Measurements from ENCODE around the gene C6orf132.

C6orf132 gene

DNA sequence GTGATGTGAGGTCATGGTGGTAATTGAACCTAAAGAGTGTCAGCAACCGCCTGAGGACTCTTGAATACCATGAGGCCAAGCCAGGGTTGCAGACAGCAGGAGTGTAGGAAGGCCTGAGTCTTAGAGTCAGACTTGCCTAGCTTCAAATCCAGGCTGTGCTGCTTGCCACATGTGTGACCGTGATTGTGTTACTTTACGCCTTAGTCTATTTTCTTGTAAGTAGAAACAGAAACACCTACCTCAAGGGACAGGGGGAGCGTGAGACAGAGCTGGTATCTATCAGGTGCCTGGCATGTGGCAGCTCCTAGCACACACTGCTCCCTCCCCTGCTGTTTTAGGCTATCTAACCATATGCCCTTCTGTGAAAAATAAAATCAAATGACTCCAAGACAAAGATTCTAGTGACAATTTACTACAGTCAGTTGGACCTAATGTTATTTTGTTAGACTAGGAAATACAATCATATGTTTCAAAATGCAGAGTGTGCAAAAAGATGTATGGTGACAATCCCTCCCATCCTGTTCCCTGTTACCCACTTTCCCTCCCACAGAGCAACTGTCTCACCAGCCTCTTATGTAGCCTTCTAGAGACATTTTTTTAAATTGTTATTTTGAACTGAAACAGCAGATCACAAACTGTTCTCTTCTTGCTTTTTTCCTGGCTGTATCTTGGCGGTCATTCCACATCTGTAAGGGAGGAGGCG lies 70.4 kb downstream of the C6orf132 start:
- no peak for DNase-seq

DNA sequence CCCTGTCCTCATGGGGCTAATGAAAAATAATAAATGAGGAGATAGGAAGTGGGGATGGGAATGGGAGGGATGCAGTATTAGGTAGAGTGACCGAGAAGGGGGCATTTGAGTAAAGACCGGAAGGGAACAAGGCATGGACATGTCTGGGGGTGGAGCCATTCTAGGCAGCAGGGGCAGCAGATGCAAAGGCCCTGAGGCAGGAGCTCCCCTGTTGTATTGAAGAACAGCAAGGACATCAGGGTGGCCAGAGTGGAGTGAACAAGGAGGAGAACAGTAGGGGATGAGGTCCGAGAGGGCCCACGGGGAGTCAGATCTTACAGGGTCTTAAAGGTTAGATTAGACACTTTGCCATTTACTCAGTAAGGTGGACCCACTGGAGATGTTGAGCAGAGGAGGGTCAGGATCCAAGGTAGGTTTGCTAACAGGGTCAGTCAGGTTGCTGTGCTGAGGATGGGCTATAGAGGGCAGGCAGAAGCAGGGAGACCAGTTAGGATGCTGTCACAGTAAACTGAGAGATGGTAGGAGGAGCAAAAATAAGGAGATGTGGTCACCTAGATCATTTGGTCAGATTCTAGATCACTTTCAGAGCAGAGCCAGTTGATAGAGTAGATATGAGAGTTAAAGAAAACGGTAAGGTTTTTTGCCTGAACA lies 73.4 kb downstream of the C6orf132 start:
- no peak for DNase-seq

DNA sequence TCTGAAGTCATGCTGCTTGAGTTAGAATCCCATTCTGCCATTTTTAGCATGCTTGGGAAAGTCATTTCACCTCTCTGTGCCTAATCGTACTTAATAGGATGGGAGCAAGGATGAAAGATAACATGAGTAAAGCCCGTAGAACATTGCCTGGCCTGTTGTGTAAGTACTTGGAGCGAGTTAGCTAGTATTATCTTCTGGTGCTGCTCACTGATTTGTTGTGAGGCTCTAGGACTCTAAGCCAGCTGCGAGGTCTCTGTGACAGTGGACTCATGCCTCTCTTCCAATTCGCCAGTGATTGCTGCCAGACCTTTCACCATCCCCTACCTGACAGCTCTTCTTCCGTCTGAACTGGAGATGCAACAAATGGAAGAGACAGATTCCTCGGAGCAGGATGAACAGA lies 74.2 kb downstream of the C6orf132 start:
- DNase-seq, result no peak

DNA sequence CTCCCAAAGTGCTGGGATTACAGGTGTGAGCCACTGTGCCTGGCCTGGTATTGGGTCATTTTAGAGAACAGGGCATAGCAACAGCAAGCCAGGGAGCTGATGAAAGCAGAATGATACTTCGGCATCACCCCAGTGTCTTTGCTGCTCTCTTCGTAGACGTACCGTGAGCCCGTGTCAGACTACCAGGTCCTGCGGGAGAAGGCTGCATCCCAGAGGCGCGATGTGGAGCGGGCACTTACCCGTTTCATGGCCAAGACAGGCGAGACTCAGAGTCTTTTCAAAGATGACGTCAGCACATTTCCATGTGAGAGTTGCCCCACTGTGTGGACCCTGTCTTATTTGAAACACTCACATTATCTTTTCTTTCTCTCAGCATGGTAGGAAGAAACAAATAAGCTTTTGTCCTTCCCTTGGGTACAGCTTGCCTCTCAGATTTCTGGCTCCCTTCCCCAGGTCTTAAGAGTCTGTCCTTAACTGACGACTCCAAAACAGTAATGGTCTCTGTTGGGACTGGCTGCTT lies 76.2 kb downstream of the C6orf132 start:
- DNase-seq, result no peak

GRCh38 chr6:42059743-42060142 lies 82.7 kb downstream of the C6orf132 start:
- no peak for DNase-seq

DNA sequence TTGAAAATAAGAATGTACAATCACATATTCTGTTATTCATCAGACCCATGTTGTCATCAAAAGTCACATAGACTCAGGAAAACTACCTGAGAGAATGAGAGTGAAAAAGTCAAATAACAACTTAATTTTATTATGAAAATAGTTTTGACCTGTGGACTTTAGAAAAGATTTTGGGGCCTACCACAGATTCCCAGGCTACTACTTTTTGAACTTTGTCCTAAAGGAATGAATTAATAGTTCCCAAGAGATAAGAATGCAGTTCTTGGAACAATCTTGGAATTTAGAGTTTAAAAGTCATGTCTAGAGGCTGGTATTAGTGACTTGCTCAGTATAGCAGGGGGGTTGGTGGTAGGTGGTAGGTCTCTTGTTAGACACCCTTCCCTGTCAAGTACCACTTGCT lies 88.8 kb downstream of the C6orf132 start:
- no peak for DNase-seq

DNA sequence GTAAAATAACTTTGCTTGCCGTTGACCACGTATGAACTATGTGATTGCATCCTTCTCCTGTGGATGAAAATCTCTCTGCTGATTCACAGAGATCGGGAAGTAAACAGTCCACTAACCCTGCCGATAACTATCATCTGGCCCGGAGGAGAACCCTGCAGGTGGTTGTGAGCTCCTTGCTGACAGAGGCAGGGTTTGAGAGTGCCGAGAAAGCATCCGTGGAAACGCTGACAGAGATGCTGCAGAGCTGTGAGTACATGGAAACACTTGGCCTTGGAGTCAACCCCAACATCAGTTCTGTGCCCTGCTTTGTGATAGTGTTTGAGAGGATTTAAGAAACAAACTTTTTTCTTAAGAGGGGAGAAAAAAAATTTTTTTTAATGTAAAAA lies 91.2 kb downstream of the C6orf132 start:
- DNase-seq, result no peak

All from DMS153 (cell line).